AG09319 (cell line): Measurements from ENCODE around the gene SAPCD2.

Experiments
- DNase-seq: peaks from one replicate; pipeline ENCODE4 v3.0.0-alpha.2; 2010; ENCODE audit warnings: low read depth; ENCODE audit errors: extremely low read depth
- CTCF ChIP-seq: IDR thresholded peaks from 2 replicates; pipeline ENCODE4 v1.5.1; 2011; ENCODE audit warnings: low read depth, mild to moderate bottlenecking, inconsistent platforms, low read length, moderate library complexity

Gene SAPCD2

GRCh38 chr9:137021568-137021978 lies 48.8 kb downstream of the SAPCD2 start:
- DNase-seq = no peak
- no peak for TF ChIP-seq CTCF

- TF ChIP-seq CTCF = no peak
- no peak for DNase-seq
These were observed 49.4 kb downstream of the SAPCD2 start for GRCh38 chr9:137020771-137021567.

GRCh38 chr9:137019891-137020683 lies 50.3 kb downstream of the SAPCD2 start:
- no peak for TF ChIP-seq CTCF
- no peak for DNase-seq

- DNase-seq = no peak
- no peak for TF ChIP-seq CTCF
These were observed 51.4 kb downstream of the SAPCD2 start for GRCh38 chr9:137018761-137019559.

- TF ChIP-seq CTCF = no peak
- no peak for DNase-seq
These were observed 52.4 kb downstream of the SAPCD2 start for GRCh38 chr9:137017791-137018497.

- DNase-seq = no peak
- no peak for TF ChIP-seq CTCF
These were observed 53.3 kb downstream of the SAPCD2 start for GRCh38 chr9:137017071-137017470.
